ENCODE results near the gene GSTA3. TPM values are rescaled to one million over a fixed set of nuclear protein-coding genes. Genes with fewer than 3 reads are reported as not detected.

Gene GSTA3
- total RNA-seq, 1 donor from 2014 or later, result not detected

- Histone ChIP-seq H3K36me3 (no peaks in the 10 kb centered on the region), H3K4me2 (no peak overlapping the region), H3K27me3 (no peaks in the 10 kb centered on the region), H3K27ac (no peak overlapping the region), H3K79me2 (ENCODE audit: low read depth) (no peaks in the 10 kb centered on the region), H4K20me1 (ENCODE audit: low read depth) (no peaks in the 10 kb centered on the region), H3K4me3 (no peak overlapping the region), H3K9ac (no peak overlapping the region), H2AFZ (replicated peaks) (no peak overlapping the region), H3K4me1 (no peaks in the 10 kb centered on the region), H3F3A (ENCODE audit: low read depth) (no peaks in the 10 kb centered on the region), H3K9me3 (ENCODE audit: low read depth) (no peaks in the 10 kb centered on the region)
- no peak overlapping the region for H3K4me3 Mint-ChIP-seq
- H3K9me3 Mint-ChIP-seq, result no peaks in the 10 kb centered on the region
- H3K27ac Mint-ChIP-seq, result no peak overlapping the region
- H3K4me1 Mint-ChIP-seq, result no peaks in the 10 kb centered on the region
- TF ChIP-seq, protein P1, sequence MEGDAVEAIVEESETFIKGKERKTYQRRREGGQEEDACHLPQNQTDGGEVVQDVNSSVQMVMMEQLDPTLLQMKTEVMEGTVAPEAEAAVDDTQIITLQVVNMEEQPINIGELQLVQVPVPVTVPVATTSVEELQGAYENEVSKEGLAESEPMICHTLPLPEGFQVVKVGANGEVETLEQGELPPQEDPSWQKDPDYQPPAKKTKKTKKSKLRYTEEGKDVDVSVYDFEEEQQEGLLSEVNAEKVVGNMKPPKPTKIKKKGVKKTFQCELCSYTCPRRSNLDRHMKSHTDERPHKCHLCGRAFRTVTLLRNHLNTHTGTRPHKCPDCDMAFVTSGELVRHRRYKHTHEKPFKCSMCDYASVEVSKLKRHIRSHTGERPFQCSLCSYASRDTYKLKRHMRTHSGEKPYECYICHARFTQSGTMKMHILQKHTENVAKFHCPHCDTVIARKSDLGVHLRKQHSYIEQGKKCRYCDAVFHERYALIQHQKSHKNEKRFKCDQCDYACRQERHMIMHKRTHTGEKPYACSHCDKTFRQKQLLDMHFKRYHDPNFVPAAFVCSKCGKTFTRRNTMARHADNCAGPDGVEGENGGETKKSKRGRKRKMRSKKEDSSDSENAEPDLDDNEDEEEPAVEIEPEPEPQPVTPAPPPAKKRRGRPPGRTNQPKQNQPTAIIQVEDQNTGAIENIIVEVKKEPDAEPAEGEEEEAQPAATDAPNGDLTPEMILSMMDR (IDR thresholded peaks at IDR 0.05), result no peak
- no peak for TF ChIP-seq EZH2phosphoT487 (IDR thresholded peaks at IDR 0.05)
- TF ChIP-seq EZH2 (IDR thresholded peaks at IDR 0.05), result no peak
- DNase-seq (ENCODE audit: low spot score), result no peak
- no peaks in the 10 kb centered on the region for H3K27me3 Mint-ChIP-seq (ENCODE audit: insufficient read depth, low read depth)
- no peaks in the 10 kb centered on the region for H3K36me3 Mint-ChIP-seq
These were observed 19.5 kb downstream of the GSTA3 start for GRCh38 chr6:52890018-52890417.

DNA sequence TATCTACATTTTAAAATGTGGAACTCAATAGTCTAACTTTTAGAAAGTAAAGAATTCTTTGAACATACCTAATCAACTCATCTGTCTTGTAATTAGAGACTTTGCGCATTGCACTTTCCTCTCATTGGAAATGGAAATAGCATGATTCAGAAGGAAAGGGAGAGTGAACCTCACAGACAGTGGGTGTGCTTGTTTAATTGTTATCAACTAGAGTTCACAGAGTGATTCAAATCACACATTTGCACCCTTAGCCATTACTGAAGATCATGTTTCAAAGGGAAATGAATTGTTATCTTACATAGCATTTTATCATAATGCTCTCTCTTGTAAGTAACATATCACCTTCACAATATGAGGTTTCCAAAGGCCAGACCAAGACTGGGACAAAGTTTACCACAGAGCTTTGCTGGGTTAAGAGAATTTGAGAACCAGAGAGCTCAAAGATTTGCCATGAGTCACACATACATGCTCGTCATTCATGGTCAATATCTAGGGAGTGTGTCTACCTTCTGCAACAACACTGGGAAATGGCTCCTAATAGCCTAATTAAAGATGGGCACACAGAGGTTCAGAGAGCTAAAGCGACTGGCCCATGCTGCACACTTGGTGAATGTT is 21.5 kb downstream of the GSTA3 start:
- no peaks in the 10 kb centered on the region for H3K27me3 Mint-ChIP-seq (ENCODE audit: insufficient read depth, low read depth)
- Histone ChIP-seq H3K27me3 (no peaks in the 10 kb centered on the region), H4K20me1 (ENCODE audit: low read depth) (no peaks in the 10 kb centered on the region), H3K4me2 (no peak overlapping the region), H3K79me2 (ENCODE audit: low read depth) (no peaks in the 10 kb centered on the region), H3K27ac (no peak overlapping the region), H3K4me1 (no peaks in the 10 kb centered on the region), H2AFZ (replicated peaks) (no peak overlapping the region), H3K4me3 (no peak overlapping the region), H3K36me3 (no peaks in the 10 kb centered on the region), H3K9me3 (ENCODE audit: low read depth) (no peaks in the 10 kb centered on the region), H3F3A (ENCODE audit: low read depth) (no peaks in the 10 kb centered on the region), H3K9ac (no peak overlapping the region)
- no peaks in the 10 kb centered on the region for H3K36me3 Mint-ChIP-seq
- DNase-seq (ENCODE audit: low spot score), result no peak
- no peak overlapping the region for H3K4me3 Mint-ChIP-seq
- TF ChIP-seq EZH2phosphoT487 (IDR thresholded peaks at IDR 0.05) (no peak), EZH2 (IDR thresholded peaks at IDR 0.05) (no peak)
- TF ChIP-seq, protein P1 (IDR thresholded peaks at IDR 0.05), result no peak
- no peak overlapping the region for H3K27ac Mint-ChIP-seq
- H3K4me1 Mint-ChIP-seq, result no peaks in the 10 kb centered on the region
- H3K9me3 Mint-ChIP-seq, result no peaks in the 10 kb centered on the region

- no peak overlapping the region for H3K27ac ChIP-seq
- H3K27ac Mint-ChIP-seq, result peak overlapping the region; percentile 26
- H3F3A ChIP-seq (ENCODE audit: low read depth), result no peaks in the 10 kb centered on the region
- H4K20me1 ChIP-seq (ENCODE audit: low read depth), result no peaks in the 10 kb centered on the region
- H3K4me1 ChIP-seq, result no peaks in the 10 kb centered on the region
- peaks cover 9% of the 10 kb centered on the region for H3K27me3 Mint-ChIP-seq (ENCODE audit: insufficient read depth, low read depth)
- peak overlapping the region; percentile 83 for H3K4me2 ChIP-seq
- peak; percentile 70 for DNase-seq (ENCODE audit: low spot score)
- no peaks in the 10 kb centered on the region for H3K79me2 ChIP-seq (ENCODE audit: low read depth)
- H3K4me1 Mint-ChIP-seq, result peaks cover 4% of the 10 kb centered on the region
- H3K9me3 ChIP-seq (ENCODE audit: low read depth), result no peaks in the 10 kb centered on the region
- no peaks in the 10 kb centered on the region for H3K36me3 Mint-ChIP-seq
- H3K9me3 Mint-ChIP-seq, result no peaks in the 10 kb centered on the region
- H3K9ac ChIP-seq, result no peak overlapping the region
- peak overlapping the region; percentile 49 for H3K4me3 ChIP-seq
- no peaks in the 10 kb centered on the region for H3K36me3 ChIP-seq
- H3K4me3 Mint-ChIP-seq, result peak overlapping the region; percentile 73
- no peaks in the 10 kb centered on the region for H3K27me3 ChIP-seq
- TF ChIP-seq EZH2 (IDR thresholded peaks at IDR 0.05) (no peak), EZH2phosphoT487 (IDR thresholded peaks at IDR 0.05) (no peak)
- TF ChIP-seq, protein P1 (IDR thresholded peaks at IDR 0.05), result peak; percentile 86
- peak overlapping the region; percentile 100 for H2AFZ ChIP-seq (replicated peaks)
These were observed 27.3 kb downstream of the GSTA3 start for GRCh38 chr6:52881996-52882841.

Measured in neural progenitor cell (in vitro differentiated cells).